HepG2 (cell line): ENCODE measurements around the gene INO80B. TPM values are rescaled to one million over a fixed set of nuclear protein-coding genes. Genes with fewer than 3 reads are reported as not detected.

Experiments
- CC2D1A ChIP-seq: sonication (generic); formaldehyde crosslinking; IDR thresholded peaks from 2 replicates; pipeline ENCODE4 v1.8.1; 2023; ENCODE audit warnings: mild to moderate bottlenecking, missing genetic modification reagents
- DPF2 ChIP-seq: sonication (generic); formaldehyde crosslinking; IDR thresholded peaks from 2 replicates; pipeline ENCODE4 v1.4.0; 2020; ENCODE audit warnings: mild to moderate bottlenecking, low read depth, missing genetic modification reagents, borderline replicate concordance
- HNRNPUL1 ChIP-seq: fragments of 200-400 bp; formaldehyde crosslinking; IDR thresholded peaks from 2 replicates; pipeline ENCODE4 v1.6.1; 2017; ENCODE audit warnings: low read depth, mild to moderate bottlenecking, low read length, moderate library complexity
- MAZ ChIP-seq, 2 experiments: sonication (generic) in 1 of 2; formaldehyde crosslinking in 1 of 2; IDR thresholded peaks; 2 replicates each; pipeline versions ENCODE4 v1.5.0 to v1.6.1; 2012 to 2020; ENCODE audit warnings: low read depth in 2 of 2, mild to moderate bottlenecking in 2 of 2, borderline replicate concordance in 1 of 2, improper control_type of control experiment in 1 of 2, low read length in 1 of 2, missing genetic modification reagents in 1 of 2, moderate library complexity in 1 of 2
- PHF20 ChIP-seq: sonication (generic); formaldehyde crosslinking; IDR thresholded peaks from 2 replicates; pipeline ENCODE4 v1.5.0; 2020; ENCODE audit warnings: mild to moderate bottlenecking, missing genetic modification reagents
- RARA ChIP-seq: IDR thresholded peaks from 2 replicates; pipeline ENCODE4 v1.6.1; 2016; ENCODE audit warnings: missing genetic modification reagents, missing compliant biosample characterization
- ZFP90 ChIP-seq: sonication (generic); formaldehyde crosslinking; IDR thresholded peaks from 2 replicates; pipeline ENCODE4 v1.8.0; 2022; ENCODE audit warnings: missing genetic modification reagents, mild to moderate bottlenecking, inconsistent platforms, borderline replicate concordance
- ZKSCAN5 ChIP-seq: sonication (generic); formaldehyde crosslinking; IDR thresholded peaks from 2 replicates; pipeline ENCODE4 v1.5.1; 2020; ENCODE audit warnings: mild to moderate bottlenecking, missing genetic modification reagents
- ZNF205 ChIP-seq: IDR thresholded peaks from 2 replicates; pipeline ENCODE4 v1.6.1; 2018; ENCODE audit warnings: missing biosample characterization, missing genetic modification reagents
- ZNF337 ChIP-seq: sonication (generic); formaldehyde crosslinking; IDR thresholded peaks from 2 replicates; pipeline ENCODE4 v1.5.1; 2020; ENCODE audit warnings: missing genetic modification reagents, low read depth, mild to moderate bottlenecking, borderline replicate concordance
- ZNF749 ChIP-seq: sonication (generic); formaldehyde crosslinking; IDR thresholded peaks from 2 replicates; pipeline ENCODE4 v1.8.0; 2022; ENCODE audit warnings: mild to moderate bottlenecking, missing genetic modification reagents, moderate library complexity, borderline replicate concordance
- ZNF766 ChIP-seq: sonication (generic); formaldehyde crosslinking; IDR thresholded peaks from 2 replicates; pipeline ENCODE4 v1.5.0; 2020; ENCODE audit warnings: missing genetic modification reagents, borderline replicate concordance
- ZNF816 ChIP-seq: sonication (generic); formaldehyde crosslinking; IDR thresholded peaks from 2 replicates; pipeline ENCODE4 v1.8.0; 2022; ENCODE audit warnings: missing genetic modification reagents, mild to moderate bottlenecking, borderline replicate concordance
- ZSCAN20 ChIP-seq: sonication (generic); formaldehyde crosslinking; IDR thresholded peaks from 2 replicates; pipeline ENCODE4 v1.4.0; 2020; ENCODE audit warnings: missing genetic modification reagents, mild to moderate bottlenecking, borderline replicate concordance
- polyA plus RNA-seq, 8 experiments: library from polyadenylated mRNA; depleted of rRNA in 3 of 8; stranded (reverse) in 7 of 8; unstranded in 1 of 8; fragments of >200 nt; fragmentation: Illumina TruSeq in 4 of 8; extraction: Trizol in 4 of 8; gene quantifications; 2 replicates each; pipeline versions ENCODE4 v1.2.1 to v1.2.3, GENCODE V29; 2011 to 2016; ENCODE audit warnings: low read depth in 4 of 8, missing spikeins in 1 of 8, mixed read lengths in 1 of 8; ENCODE audit not compliant: insufficient read depth in 1 of 8
- total RNA-seq, 5 experiments: library from RNA; depleted of rRNA; stranded (reverse); fragments of >200 nt; fragmentation: Illumina TruSeq; extraction: Trizol; gene quantifications; 2 replicates each; pipeline ENCODE4 v1.2.3, GENCODE V29; 2016; ENCODE audit warnings: low read depth in 1 of 5
- TF ChIP-seq, protein P1 (sequence below): IDR thresholded peaks from 2 replicates; pipeline ENCODE4 v1.6.1; 2016
- TF ChIP-seq, protein P2 (sequence below): sonication (generic); formaldehyde crosslinking; IDR thresholded peaks from 2 replicates; pipeline ENCODE4 v1.4.0; 2020; ENCODE audit warnings: missing genetic modification reagents, low read depth, mild to moderate bottlenecking, borderline replicate concordance
- TF ChIP-seq, protein P3 (sequence below): sonication (generic); formaldehyde crosslinking; IDR thresholded peaks from 2 replicates; pipeline ENCODE4 v1.9.0; 2021; ENCODE audit warnings: missing genetic modification reagents, mild to moderate bottlenecking, borderline replicate concordance
- TF ChIP-seq, protein P4 (sequence below): sonication (generic); formaldehyde crosslinking; IDR thresholded peaks from 2 replicates; pipeline ENCODE4 v1.4.0; 2020; ENCODE audit warnings: missing genetic modification reagents
- TF ChIP-seq, protein P5 (sequence below): sonication (generic); formaldehyde crosslinking; IDR thresholded peaks from 2 replicates; pipeline ENCODE4 v1.8.0; 2022; ENCODE audit warnings: mild to moderate bottlenecking, missing genetic modification reagents
- TF ChIP-seq, protein P6 (sequence below): IDR thresholded peaks from 2 replicates; pipeline ENCODE4 v1.6.1; 2018; ENCODE audit warnings: missing genetic modification reagents

Gene INO80B
- total and polyA plus RNA-seq, 2 of the 13 experiments (the other 11 are each of a cell fraction or from before 2014, with no cell fraction given), result 6.2 to 14.5 TPM

DNA sequence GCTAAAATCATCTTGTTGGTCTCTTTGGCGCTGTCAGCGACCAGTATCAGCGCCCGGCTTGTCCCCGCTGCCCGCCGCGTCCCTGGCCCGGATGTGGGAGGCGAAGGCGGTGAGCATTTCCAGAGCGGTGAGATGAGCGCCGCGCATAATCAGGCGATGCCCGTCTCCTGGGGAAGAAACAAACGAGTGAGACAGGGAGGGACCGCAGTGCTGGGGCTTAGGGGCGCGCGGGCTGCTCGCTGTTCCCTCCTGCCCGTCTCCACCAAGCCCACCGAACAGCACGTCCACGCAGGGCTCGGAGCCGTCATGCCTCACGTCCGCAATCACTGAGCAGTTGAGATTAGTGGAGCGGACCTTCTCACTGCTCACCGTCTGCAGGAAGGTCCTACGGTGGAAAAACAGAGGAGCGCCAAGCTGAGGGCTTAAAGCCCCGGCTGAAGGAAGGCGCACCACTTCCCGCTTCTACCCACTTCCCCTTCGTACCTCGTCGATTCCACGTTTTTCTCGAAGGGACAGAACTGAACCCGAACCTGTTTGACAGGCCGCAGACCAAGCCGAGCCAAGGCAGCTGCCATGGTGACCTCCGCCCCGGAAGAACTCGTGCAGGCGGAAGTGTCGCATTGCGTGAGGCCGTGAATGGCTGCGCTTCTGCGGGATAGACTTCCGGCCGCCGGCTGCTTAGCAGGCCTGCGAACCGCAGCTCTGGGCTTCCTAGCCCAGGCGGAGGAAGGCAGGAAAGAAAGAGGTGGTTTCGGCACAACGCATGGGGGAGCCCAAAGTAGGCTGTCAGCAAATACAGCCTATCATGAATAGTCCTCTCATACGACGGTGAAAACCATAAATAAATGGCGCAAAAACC is 17.4 kb downstream of the INO80B start, which contains the start of gene MRPL53 (continued):
- TF ChIP-seq, protein P1, sequence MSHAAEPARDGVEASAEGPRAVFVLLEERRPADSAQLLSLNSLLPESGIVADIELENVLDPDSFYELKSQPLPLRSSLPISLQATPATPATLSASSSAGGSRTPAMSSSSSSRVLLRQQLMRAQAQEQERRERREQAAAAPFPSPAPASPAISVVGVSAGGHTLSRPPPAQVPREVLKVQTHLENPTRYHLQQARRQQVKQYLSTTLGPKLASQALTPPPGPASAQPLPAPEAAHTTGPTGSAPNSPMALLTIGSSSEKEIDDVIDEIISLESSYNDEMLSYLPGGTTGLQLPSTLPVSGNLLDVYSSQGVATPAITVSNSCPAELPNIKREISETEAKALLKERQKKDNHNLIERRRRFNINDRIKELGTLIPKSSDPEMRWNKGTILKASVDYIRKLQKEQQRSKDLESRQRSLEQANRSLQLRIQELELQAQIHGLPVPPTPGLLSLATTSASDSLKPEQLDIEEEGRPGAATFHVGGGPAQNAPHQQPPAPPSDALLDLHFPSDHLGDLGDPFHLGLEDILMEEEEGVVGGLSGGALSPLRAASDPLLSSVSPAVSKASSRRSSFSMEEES, result peak; percentile 77
- TF ChIP-seq, protein P2, sequence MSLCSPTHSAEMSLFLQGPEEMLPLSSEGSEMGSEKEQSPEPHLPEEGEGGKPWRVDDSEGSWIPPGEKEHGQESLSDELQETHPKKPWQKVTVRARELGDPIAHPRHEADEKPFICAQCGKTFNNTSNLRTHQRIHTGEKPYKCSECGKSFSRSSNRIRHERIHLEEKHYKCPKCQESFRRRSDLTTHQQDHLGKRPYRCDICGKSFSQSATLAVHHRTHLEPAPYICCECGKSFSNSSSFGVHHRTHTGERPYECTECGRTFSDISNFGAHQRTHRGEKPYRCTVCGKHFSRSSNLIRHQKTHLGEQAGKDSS (CRISPR knock-in tag), result peak; percentile 91; the same call in 1 of the 2 replicates
- TF ChIP-seq ZSCAN20 (CRISPR knock-in tag), result 0 out of 2 replicates have a peak, but pooled peaks have one; percentile 83
- TF ChIP-seq ZNF816, result 0 out of 2 replicates have a peak, but pooled peaks have one; percentile 80
- TF ChIP-seq MAZ (IDR thresholded peaks at IDR 0.05; ENCODE audit: borderline replicate concordance, low read depth, low read length), result no peak
- TF ChIP-seq MAZ (CRISPR knock-in tag; IDR thresholded peaks at IDR 0.05; ENCODE audit: low read depth), result peak; percentile 92
- TF ChIP-seq, protein P3, sequence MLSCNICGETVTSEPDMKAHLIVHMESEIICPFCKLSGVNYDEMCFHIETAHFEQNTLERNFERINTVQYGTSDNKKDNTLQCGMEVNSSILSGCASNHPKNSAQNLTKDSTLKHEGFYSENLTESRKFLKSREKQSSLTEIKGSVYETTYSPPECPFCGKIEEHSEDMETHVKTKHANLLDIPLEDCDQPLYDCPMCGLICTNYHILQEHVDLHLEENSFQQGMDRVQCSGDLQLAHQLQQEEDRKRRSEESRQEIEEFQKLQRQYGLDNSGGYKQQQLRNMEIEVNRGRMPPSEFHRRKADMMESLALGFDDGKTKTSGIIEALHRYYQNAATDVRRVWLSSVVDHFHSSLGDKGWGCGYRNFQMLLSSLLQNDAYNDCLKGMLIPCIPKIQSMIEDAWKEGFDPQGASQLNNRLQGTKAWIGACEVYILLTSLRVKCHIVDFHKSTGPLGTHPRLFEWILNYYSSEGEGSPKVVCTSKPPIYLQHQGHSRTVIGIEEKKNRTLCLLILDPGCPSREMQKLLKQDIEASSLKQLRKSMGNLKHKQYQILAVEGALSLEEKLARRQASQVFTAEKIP (CRISPR knock-in tag), result no peak
- TF ChIP-seq RARA (CRISPR knock-in tag), result peak; percentile 47
- TF ChIP-seq ZKSCAN5 (CRISPR knock-in tag), result 0 out of 2 replicates have a peak, but pooled peaks have one; percentile 50
- TF ChIP-seq ZNF766 (CRISPR knock-in tag), result peak; percentile 94; the same call in 1 of the 2 replicates
- TF ChIP-seq, protein P4, sequence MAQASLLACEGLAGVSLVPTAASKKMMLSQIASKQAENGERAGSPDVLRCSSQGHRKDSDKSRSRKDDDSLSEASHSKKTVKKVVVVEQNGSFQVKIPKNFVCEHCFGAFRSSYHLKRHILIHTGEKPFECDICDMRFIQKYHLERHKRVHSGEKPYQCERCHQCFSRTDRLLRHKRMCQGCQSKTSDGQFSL (CRISPR knock-in tag), result no peak; the same call in none of the 2 replicates
- peak; percentile 95 for TF ChIP-seq ZFP90
- peak; percentile 83 for TF ChIP-seq ZNF205 (CRISPR knock-in tag)
- no peak for TF ChIP-seq CC2D1A
- TF ChIP-seq HNRNPUL1, result no peak
- TF ChIP-seq, protein P5, sequence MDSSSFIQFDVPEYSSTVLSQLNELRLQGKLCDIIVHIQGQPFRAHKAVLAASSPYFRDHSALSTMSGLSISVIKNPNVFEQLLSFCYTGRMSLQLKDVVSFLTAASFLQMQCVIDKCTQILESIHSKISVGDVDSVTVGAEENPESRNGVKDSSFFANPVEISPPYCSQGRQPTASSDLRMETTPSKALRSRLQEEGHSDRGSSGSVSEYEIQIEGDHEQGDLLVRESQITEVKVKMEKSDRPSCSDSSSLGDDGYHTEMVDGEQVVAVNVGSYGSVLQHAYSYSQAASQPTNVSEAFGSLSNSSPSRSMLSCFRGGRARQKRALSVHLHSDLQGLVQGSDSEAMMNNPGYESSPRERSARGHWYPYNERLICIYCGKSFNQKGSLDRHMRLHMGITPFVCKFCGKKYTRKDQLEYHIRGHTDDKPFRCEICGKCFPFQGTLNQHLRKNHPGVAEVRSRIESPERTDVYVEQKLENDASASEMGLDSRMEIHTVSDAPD (CRISPR knock-in tag), result peak; percentile 88; the same call in 1 of the 2 replicates
- TF ChIP-seq DPF2 (CRISPR knock-in tag), result no peak; the same call in 1 of the 2 replicates
- TF ChIP-seq, protein P6, sequence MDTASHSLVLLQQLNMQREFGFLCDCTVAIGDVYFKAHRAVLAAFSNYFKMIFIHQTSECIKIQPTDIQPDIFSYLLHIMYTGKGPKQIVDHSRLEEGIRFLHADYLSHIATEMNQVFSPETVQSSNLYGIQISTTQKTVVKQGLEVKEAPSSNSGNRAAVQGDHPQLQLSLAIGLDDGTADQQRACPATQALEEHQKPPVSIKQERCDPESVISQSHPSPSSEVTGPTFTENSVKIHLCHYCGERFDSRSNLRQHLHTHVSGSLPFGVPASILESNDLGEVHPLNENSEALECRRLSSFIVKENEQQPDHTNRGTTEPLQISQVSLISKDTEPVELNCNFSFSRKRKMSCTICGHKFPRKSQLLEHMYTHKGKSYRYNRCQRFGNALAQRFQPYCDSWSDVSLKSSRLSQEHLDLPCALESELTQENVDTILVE (CRISPR knock-in tag), result peak; percentile 94
- TF ChIP-seq ZNF749 (CRISPR knock-in tag), result peak; percentile 99
- TF ChIP-seq ZNF337 (CRISPR knock-in tag), result peak; percentile 94; the same call in 1 of the 2 replicates
- TF ChIP-seq PHF20 (CRISPR knock-in tag), result peak; percentile 98
